Mesendoderm (in vitro differentiated cells): ENCODE data around the gene FAM168A.

Experiments used
- DNase-seq: peaks from one replicate; pipeline ENCODE4 v3.0.0; 2013
- H2AK5ac ChIP-seq: 2 replicates; pipeline ENCODE4 v1.6.1; 2013; ENCODE audit warnings: low read length, inconsistent platforms
- H2BK120ac ChIP-seq: 2 replicates; pipeline ENCODE4 v1.6.1; 2013; ENCODE audit warnings: low read depth, mild to moderate bottlenecking, low read length, moderate library complexity, mixed read lengths
- H2BK15ac ChIP-seq: replicated peaks from 2 replicates; pipeline ENCODE4 v1.6.1; 2013; ENCODE audit warnings: low read depth, mild to moderate bottlenecking, moderate library complexity
- H2BK5ac ChIP-seq: 2 replicates; pipeline ENCODE4 v1.6.1; 2013; ENCODE audit warnings: low read length, inconsistent platforms
- H3K18ac ChIP-seq: 2 replicates; pipeline ENCODE4 v1.6.1; 2013; ENCODE audit warnings: mild to moderate bottlenecking, low read length, mixed read lengths
- H3K23ac ChIP-seq: one replicate; pipeline ENCODE4 v1.6.1; 2013; ENCODE audit warnings: low read length
- H3K27ac ChIP-seq: 2 replicates; pipeline ENCODE4 v1.5.1; 2013; ENCODE audit warnings: low read depth, mild to moderate bottlenecking, inconsistent platforms, low read length, moderate library complexity
- H3K27me3 ChIP-seq: 2 replicates; pipeline ENCODE4 v1.6.1; 2013; ENCODE audit warnings: low read length, control low read depth, mild to moderate bottlenecking, inconsistent platforms; ENCODE audit not compliant: insufficient read depth, poor library complexity
- H3K36me3 ChIP-seq: 2 replicates; pipeline ENCODE4 v1.6.1; 2013; ENCODE audit warnings: low read length, inconsistent platforms; ENCODE audit not compliant: control insufficient read depth, insufficient read depth
- H3K4ac ChIP-seq: one replicate; pipeline ENCODE4 v1.6.1; 2013; ENCODE audit warnings: low read depth, mild to moderate bottlenecking, low read length, moderate library complexity
- H3K4me1 ChIP-seq: 2 replicates; pipeline ENCODE4 v1.6.1; 2013; ENCODE audit warnings: low read depth, low read length, inconsistent platforms; ENCODE audit not compliant: control insufficient read depth
- H3K4me2 ChIP-seq: 2 replicates; pipeline ENCODE4 v1.6.1; 2013; ENCODE audit warnings: low read length
- H3K4me3 ChIP-seq: 2 replicates; pipeline ENCODE4 v1.5.1; 2013; ENCODE audit warnings: mild to moderate bottlenecking, low read length
- H3K56ac ChIP-seq: one replicate; pipeline ENCODE4 v1.6.1; 2013; ENCODE audit warnings: low read length
- H3K79me1 ChIP-seq: 2 replicates; pipeline ENCODE4 v1.6.1; 2013; ENCODE audit warnings: low read length, inconsistent platforms
- H3K79me2 ChIP-seq: 2 replicates; pipeline ENCODE4 v1.6.1; 2013; ENCODE audit warnings: mild to moderate bottlenecking, low read length; ENCODE audit not compliant: control insufficient read depth, insufficient read depth
- H3K9ac ChIP-seq: 2 replicates; pipeline ENCODE4 v1.6.1; 2013; ENCODE audit warnings: low read length, inconsistent platforms
- H4K5ac ChIP-seq: one replicate; pipeline ENCODE4 v1.6.1; 2013; ENCODE audit warnings: low read length
- H4K8ac ChIP-seq: one replicate; pipeline ENCODE4 v1.6.1; 2013; ENCODE audit warnings: low read depth, mild to moderate bottlenecking, control low read depth, low read length, moderate library complexity
- WGBS: extraction: QIAGEN DNeasy Blood & Tissue Kit; methylation state at CpG from one replicate; pipeline ENCODE4 v1.1.7; 2013; ENCODE audit warnings: low lambda C conversion rate, missing lambda C conversion rate; ENCODE audit not compliant: insufficient coverage; ENCODE audit errors: extremely low coverage; 5-methylcytosine and 5-hydroxymethylcytosine counted together

FAM168A gene

DNA sequence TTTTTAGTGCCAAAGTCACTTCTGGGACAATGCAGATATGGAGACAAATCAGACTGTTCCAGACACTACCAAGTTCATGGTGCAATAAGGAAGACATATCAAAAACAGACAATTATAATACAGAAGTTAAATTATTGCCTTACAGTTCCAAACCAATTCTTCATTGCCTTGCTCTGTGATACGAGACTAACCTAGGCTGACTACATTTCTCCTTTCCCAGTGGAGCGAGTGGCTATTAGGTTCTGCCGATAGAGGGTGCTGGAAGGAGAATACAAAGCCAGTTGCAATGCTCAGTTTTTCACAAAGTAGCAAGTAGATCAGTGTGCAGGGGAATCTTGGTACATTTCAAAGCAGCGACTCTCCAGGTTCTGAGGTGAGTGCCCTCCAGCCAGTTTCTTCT is 67.8 kb downstream of the FAM168A start:
- no peaks in the 10 kb centered on the region for H3K79me1 ChIP-seq
- H2BK15ac ChIP-seq, result no peak overlapping the region
- whole genome bisulfite sequencing, result no CpG with 5 or more reads among the region's 4 CpGs
- H3K18ac ChIP-seq, result no peak overlapping the region
- H3K4me3 ChIP-seq, result no peak overlapping the region
- H3K23ac ChIP-seq, result no peak overlapping the region
- H4K8ac ChIP-seq, result no peak overlapping the region
- H3K4me2 ChIP-seq, result no peak overlapping the region
- H3K4ac ChIP-seq, result no peak overlapping the region
- H3K79me2 ChIP-seq, result no peaks in the 10 kb centered on the region
- H3K56ac ChIP-seq, result peak overlapping the region; percentile 37
- no peak overlapping the region for H2BK120ac ChIP-seq
- H2BK5ac ChIP-seq, result no peak overlapping the region
- no peaks in the 10 kb centered on the region for H3K27me3 ChIP-seq
- H3K36me3 ChIP-seq, result no peaks in the 10 kb centered on the region
- H3K4me1 ChIP-seq, result peaks cover 6% of the 10 kb centered on the region
- no peak overlapping the region for H3K9ac ChIP-seq
- no peak overlapping the region for H4K5ac ChIP-seq
- no peak overlapping the region for H3K27ac ChIP-seq
- no peak overlapping the region for H2AK5ac ChIP-seq
- DNase-seq, result peak; percentile 76

DNA sequence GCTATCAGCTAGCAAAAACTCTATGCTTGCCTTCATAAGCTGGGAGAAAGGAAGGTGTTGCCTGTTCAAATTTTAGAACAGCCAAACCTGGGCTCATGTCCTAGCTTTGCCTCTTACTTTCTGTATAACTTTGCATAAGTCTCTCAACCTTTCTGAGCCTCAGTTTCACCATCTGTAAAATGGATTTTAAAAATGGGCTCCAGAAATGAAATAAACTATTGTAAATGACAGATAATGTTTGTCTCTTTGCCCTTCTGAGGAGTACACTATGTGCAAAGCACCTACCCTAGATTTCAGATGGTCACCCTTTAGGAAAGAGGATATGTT is 68.7 kb downstream of the FAM168A start:
- Histone ChIP-seq H2BK5ac (no peak overlapping the region), H4K8ac (no peak overlapping the region), H3K27ac (no peak overlapping the region), H3K9ac (no peak overlapping the region), H3K4me3 (no peak overlapping the region), H2BK15ac (no peak overlapping the region), H4K5ac (no peak overlapping the region), H3K4me1 (peaks cover 6% of the 10 kb centered on the region), H3K23ac (no peak overlapping the region), H2AK5ac (no peak overlapping the region), H3K4ac (no peak overlapping the region), H3K4me2 (no peak overlapping the region), H3K18ac (peak overlapping the region; percentile 28), H3K27me3 (no peaks in the 10 kb centered on the region), H3K36me3 (no peaks in the 10 kb centered on the region), H3K79me1 (no peaks in the 10 kb centered on the region), H3K56ac (no peak overlapping the region), H2BK120ac (no peak overlapping the region), H3K79me2 (no peaks in the 10 kb centered on the region)
- DNase-seq, result no peak

- Histone ChIP-seq H3K27ac (peak overlapping the region; percentile 8), H4K5ac (no peak overlapping the region), H3K27me3 (no peaks in the 10 kb centered on the region), H3K4me1 (peaks cover 6% of the 10 kb centered on the region), H3K18ac (peak overlapping the region; percentile 28), H3K56ac (peak overlapping the region; percentile 57), H3K79me2 (no peaks in the 10 kb centered on the region), H3K36me3 (no peaks in the 10 kb centered on the region), H2BK15ac (no peak overlapping the region), H3K9ac (no peak overlapping the region), H4K8ac (no peak overlapping the region), H2AK5ac (no peak overlapping the region), H3K79me1 (no peaks in the 10 kb centered on the region), H3K4me2 (no peak overlapping the region), H3K4ac (no peak overlapping the region), H2BK120ac (no peak overlapping the region), H2BK5ac (no peak overlapping the region), H3K23ac (no peak overlapping the region), H3K4me3 (no peak overlapping the region)
- peak; percentile 73 for DNase-seq
- WGBS, result no CpG with 5 or more reads among the region's 5 CpGs
Measured at GRCh38 chr11:73528483-73529203, 69.3 kb downstream of the FAM168A start.

GRCh38 chr11:73528013-73528412 is 69.9 kb downstream of the FAM168A start:
- Histone ChIP-seq H3K9ac (no peak overlapping the region), H3K79me1 (no peaks in the 10 kb centered on the region), H2BK120ac (no peak overlapping the region), H4K8ac (no peak overlapping the region), H3K4ac (no peak overlapping the region), H3K18ac (no peak overlapping the region), H3K36me3 (no peaks in the 10 kb centered on the region), H3K4me2 (no peak overlapping the region), H3K56ac (no peak overlapping the region), H2AK5ac (no peak overlapping the region), H3K4me3 (no peak overlapping the region), H3K23ac (no peak overlapping the region), H2BK5ac (no peak overlapping the region), H2BK15ac (no peak overlapping the region), H3K79me2 (no peaks in the 10 kb centered on the region), H3K4me1 (peaks cover 6% of the 10 kb centered on the region), H3K27me3 (no peaks in the 10 kb centered on the region), H3K27ac (no peak overlapping the region), H4K5ac (no peak overlapping the region)
- no peak for DNase-seq
- no CpG with 5 or more reads among the region's 5 CpGs for WGBS

- Histone ChIP-seq H4K5ac (no peak overlapping the region), H3K4me2 (no peak overlapping the region), H3K4ac (no peak overlapping the region), H3K27ac (no peak overlapping the region), H3K56ac (no peak overlapping the region), H2BK15ac (no peak overlapping the region), H2BK120ac (no peak overlapping the region), H4K8ac (no peak overlapping the region), H3K4me1 (peaks cover 6% of the 10 kb centered on the region), H3K23ac (no peak overlapping the region), H2AK5ac (no peak overlapping the region), H3K79me2 (no peaks in the 10 kb centered on the region), H2BK5ac (no peak overlapping the region), H3K79me1 (no peaks in the 10 kb centered on the region), H3K36me3 (no peaks in the 10 kb centered on the region), H3K9ac (no peak overlapping the region), H3K18ac (no peak overlapping the region), H3K4me3 (no peak overlapping the region), H3K27me3 (no peaks in the 10 kb centered on the region)
- DNase-seq, result no peak
- WGBS, result 100% methylated on average over 1 of the region's 1 CpG
Measured at GRCh38 chr11:73525611-73526010, 72.3 kb downstream of the FAM168A start.

DNA sequence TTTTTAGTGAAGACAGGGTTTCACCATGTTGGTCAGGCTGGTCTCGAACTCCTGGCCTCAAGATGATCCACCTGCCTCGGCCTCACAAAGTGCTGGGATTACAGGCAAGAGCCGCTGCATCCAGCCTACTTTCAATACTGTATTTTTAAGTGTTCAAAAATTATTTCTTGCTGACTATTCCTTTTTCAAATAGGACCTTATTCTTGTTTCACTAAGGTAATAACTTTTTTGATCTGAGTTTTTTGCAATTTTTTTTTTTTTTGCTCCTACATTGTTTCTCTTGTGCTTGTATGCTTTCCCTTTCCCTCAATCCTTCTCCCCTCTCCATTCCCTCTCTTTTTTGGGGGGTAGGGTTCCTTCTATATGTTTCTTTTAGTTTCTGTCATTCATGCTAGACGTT is 73.1 kb downstream of the FAM168A start:
- H3K79me2 ChIP-seq, result no peaks in the 10 kb centered on the region
- no peak overlapping the region for H3K4me3 ChIP-seq
- H3K27me3 ChIP-seq, result no peaks in the 10 kb centered on the region
- H2AK5ac ChIP-seq, result no peak overlapping the region
- no peak overlapping the region for H3K4me2 ChIP-seq
- H4K5ac ChIP-seq, result no peak overlapping the region
- peaks cover 6% of the 10 kb centered on the region for H3K4me1 ChIP-seq
- no peak overlapping the region for H3K23ac ChIP-seq
- H2BK15ac ChIP-seq, result no peak overlapping the region
- no peak overlapping the region for H3K56ac ChIP-seq
- no peak overlapping the region for H3K9ac ChIP-seq
- H3K4ac ChIP-seq, result no peak overlapping the region
- no peak overlapping the region for H2BK5ac ChIP-seq
- no peaks in the 10 kb centered on the region for H3K36me3 ChIP-seq
- H2BK120ac ChIP-seq, result no peak overlapping the region
- H3K79me1 ChIP-seq, result no peaks in the 10 kb centered on the region
- H3K27ac ChIP-seq, result no peak overlapping the region
- H4K8ac ChIP-seq, result no peak overlapping the region
- DNase-seq, result no peak
- H3K18ac ChIP-seq, result no peak overlapping the region
- WGBS, result no CpG with 5 or more reads among the region's 4 CpGs
